Muscle of leg (tissue), 11 donors: Measurements from ENCODE around the gene GDF10. TPM values are rescaled to one million over a fixed set of nuclear protein-coding genes. Genes with fewer than 3 reads are reported as not detected.

ENCODE experiments used
- DNase-seq: peaks from one replicate; pipeline ENCODE4 v3.0.0; 2013
- H3K27ac ChIP-seq: one replicate; pipeline ENCODE4 v1.5.1; 2013; ENCODE audit warnings: mild to moderate bottlenecking, low read length, control low read depth
- H3K27me3 ChIP-seq: one replicate; pipeline ENCODE4 v1.6.1; 2013; ENCODE audit warnings: low read length; ENCODE audit not compliant: control insufficient read depth, insufficient read depth
- H3K36me3 ChIP-seq: one replicate; pipeline ENCODE4 v1.6.1; 2013; ENCODE audit warnings: low read length; ENCODE audit not compliant: control insufficient read depth, insufficient read depth
- H3K4me1 ChIP-seq: one replicate; pipeline ENCODE4 v1.6.1; 2013; ENCODE audit warnings: low read length; ENCODE audit not compliant: control insufficient read depth, insufficient read depth
- H3K4me3 ChIP-seq: one replicate; pipeline ENCODE4 v1.5.1; 2013; ENCODE audit warnings: low read length, control low read depth
- H3K9me3 ChIP-seq: replicated peaks from 2 replicates; pipeline ENCODE4 v1.6.1; 2013; ENCODE audit warnings: low read depth, low read length; ENCODE audit not compliant: control insufficient read depth
- WGBS: methylation state at CpG from one replicate; pipeline ENCODE4 v1.1.5; 2013; ENCODE audit warnings: missing lambda C conversion rate; ENCODE audit not compliant: insufficient coverage; 5-methylcytosine and 5-hydroxymethylcytosine counted together
- polyA plus RNA-seq, 8 donors: library from polyadenylated mRNA; unstranded; fragments of 120-200 nt; gene quantifications; one replicate each; pipeline versions ENCODE4 v1.2.1 to v1.2.3, GENCODE V29; 2013; ENCODE audit warnings: inconsistent platforms in 1 of 8, low replicate concordance in 1 of 8; ENCODE audit not compliant: insufficient read length in 8 of 8, insufficient read depth in 1 of 8
- total RNA-seq: library from RNA; stranded (reverse); fragments of 120-200 nt; gene quantifications from one replicate; pipeline ENCODE4 v1.2.4, GENCODE V29; 2013

The GDF10 gene
- total and polyA plus RNA-seq, 9 donors, result 0.08 to 6.1 (median 0.98) TPM

DNA sequence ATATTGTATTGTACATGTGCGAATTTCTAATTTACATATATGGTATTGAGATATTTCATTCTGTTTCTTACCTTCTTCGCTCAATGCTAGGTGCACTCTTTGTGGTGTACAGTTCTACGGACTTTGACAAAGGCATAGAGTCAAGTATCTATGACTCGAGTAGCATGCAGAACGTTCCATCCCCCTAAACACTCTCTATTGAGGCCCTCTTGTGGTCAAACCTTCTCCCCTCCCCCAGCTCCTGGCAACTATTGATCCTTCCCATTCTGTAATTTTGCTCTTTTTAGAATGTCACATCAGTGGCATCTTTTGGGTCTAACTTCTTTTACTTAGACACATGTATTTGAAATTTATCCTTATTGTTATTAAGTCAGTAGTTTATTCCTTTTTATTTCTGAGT is 30.7 kb upstream of the GDF10 start:
- peaks cover 9% of the 10 kb centered on the region for H3K9me3 ChIP-seq
- 47% methylated on average over 4 of the region's 5 CpGs for WGBS
- H3K36me3 ChIP-seq, result no peaks in the 10 kb centered on the region
- no peak overlapping the region for H3K27ac ChIP-seq
- no peaks in the 10 kb centered on the region for H3K27me3 ChIP-seq
- no peak for DNase-seq
- no peaks in the 10 kb centered on the region for H3K4me1 ChIP-seq
- H3K4me3 ChIP-seq, result no peak overlapping the region

DNA sequence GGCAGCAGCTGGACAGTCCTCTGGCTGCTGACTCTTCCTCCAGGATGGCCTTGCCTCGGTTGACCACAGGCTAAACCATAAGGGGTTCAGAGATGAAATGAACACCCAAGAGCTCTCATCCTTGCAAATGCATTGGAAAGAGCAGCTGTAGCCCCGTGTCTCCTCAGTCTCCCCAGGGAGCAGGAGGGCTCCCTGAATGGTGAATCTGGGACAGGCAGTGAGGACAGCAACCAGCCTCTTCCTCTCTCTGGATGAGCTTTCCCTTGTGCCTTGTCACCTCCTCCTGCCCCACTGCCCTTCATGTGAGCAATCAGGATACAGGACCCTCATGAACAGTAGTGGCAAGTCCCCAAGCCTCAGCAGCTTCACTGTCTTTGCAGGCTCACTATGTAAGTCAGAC is 23.9 kb upstream of the GDF10 start:
- no peak overlapping the region for H3K4me3 ChIP-seq
- no peak overlapping the region for H3K27ac ChIP-seq
- H3K36me3 ChIP-seq, result no peaks in the 10 kb centered on the region
- WGBS, result 43% methylated on average over 1 of the region's 2 CpGs
- H3K4me1 ChIP-seq, result no peaks in the 10 kb centered on the region
- H3K27me3 ChIP-seq, result peaks cover 2% of the 10 kb centered on the region
- no peak for DNase-seq
- H3K9me3 ChIP-seq, result peaks cover 9% of the 10 kb centered on the region

DNA sequence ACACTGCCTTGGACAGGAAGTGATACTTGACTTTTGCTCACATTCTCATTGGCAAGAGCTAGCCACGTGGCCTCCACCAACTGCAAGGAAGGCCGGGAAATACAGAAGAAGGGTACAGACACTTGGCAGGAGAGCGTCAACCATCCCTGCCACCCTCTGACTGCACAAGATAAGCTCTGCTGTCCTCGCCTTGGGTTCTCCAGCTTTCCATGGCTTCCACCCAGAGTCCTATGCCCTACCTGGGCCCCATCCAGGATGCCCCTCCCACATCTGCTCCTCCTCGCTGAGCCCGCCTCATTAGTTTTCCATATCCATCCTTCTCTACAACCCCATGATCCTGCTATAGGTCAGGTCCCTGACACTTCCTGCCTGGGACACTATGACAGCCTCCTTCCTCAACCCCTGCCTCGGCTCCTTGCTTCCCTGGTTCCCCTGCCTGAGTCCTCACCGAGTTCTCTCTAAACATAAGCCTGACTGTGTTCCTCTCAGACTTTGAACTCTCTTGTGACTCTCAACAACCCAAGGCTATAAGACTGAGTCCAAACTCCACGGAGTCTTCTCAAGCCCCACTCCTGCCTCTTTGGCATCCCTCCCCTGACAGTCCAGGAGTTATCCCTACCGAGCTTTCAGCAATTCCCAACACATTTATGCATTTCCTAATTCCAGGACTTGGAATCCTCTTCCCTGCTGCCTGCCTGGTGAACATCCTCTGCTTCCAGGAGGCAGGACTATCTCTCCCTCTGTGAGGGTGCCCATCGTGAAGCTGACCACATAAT is 23.2 kb upstream of the GDF10 start:
- Histone ChIP-seq H3K4me1 (no peaks in the 10 kb centered on the region), H3K36me3 (no peaks in the 10 kb centered on the region), H3K9me3 (peaks cover 9% of the 10 kb centered on the region), H3K4me3 (no peak overlapping the region), H3K27ac (no peak overlapping the region), H3K27me3 (peaks cover 2% of the 10 kb centered on the region)
- 80% methylated on average over 10 of the region's 11 CpGs for WGBS
- DNase-seq, result no peak

DNA sequence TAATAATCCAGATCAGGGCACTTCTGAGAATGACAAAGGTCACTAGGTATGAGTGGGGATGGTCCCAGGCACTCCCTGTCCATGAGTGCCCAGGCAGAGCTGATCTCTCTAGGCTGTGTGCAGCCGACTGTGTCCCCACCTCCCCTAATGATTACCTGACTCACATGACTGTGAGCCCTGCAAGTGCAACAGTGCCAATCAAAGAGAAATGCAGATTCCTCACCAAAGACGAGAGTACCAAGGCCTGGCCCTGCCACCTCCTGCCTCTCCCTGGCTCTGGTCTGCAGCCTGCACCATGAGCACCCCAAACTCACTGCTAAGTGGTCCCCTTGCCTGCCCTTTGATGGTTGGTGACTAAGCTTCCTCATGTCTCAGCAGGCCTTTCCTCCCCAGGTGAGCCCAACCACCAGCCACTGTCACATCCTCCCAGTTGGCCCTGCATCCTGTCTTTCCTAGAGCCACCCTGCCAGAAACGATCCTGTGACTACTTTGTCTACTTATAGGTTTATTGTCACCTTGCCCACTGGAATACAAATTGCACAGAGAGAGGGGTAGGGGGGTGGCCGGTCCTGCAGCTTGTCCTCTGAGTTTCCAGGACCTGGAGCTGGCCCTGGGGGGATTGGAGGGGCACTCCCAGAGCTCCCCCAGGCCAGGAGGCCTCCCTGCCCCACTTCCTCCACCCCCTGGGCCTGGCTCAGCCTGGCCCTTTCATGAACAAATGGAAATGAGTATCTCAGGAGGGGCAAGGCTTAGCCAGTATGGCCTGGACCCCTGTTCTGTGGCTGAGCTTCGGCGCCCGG is 22.4 kb upstream of the GDF10 start:
- no peak overlapping the region for H3K27ac ChIP-seq
- 66% methylated on average over 5 of the region's 7 CpGs for WGBS
- DNase-seq, result no peak
- H3K4me1 ChIP-seq, result no peaks in the 10 kb centered on the region
- H3K9me3 ChIP-seq, result peaks cover 9% of the 10 kb centered on the region
- no peak overlapping the region for H3K4me3 ChIP-seq
- H3K27me3 ChIP-seq, result peaks cover 2% of the 10 kb centered on the region
- H3K36me3 ChIP-seq, result no peaks in the 10 kb centered on the region

DNA sequence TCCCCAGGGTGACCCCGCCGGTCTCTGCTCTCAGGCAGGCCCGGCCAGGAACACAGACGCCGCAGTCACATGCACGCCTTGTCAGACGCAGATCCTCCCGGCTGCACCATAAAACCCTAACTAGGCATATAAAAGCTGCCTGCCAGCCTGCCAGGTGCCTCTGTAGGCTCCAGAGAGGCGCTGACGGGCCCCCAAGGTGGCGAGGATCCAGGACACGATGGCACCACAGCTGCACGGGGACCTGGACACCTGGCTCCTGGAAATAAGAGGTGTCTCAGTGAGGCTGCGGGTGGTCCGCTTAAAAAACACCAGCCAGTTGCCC is 21.9 kb upstream of the GDF10 start:
- H3K4me3 ChIP-seq, result no peak overlapping the region
- DNase-seq, result no peak
- no peaks in the 10 kb centered on the region for H3K36me3 ChIP-seq
- H3K27ac ChIP-seq, result no peak overlapping the region
- peaks cover 2% of the 10 kb centered on the region for H3K27me3 ChIP-seq
- H3K4me1 ChIP-seq, result no peaks in the 10 kb centered on the region
- H3K9me3 ChIP-seq, result peaks cover 5% of the 10 kb centered on the region
- WGBS, result 56% methylated on average over 12 of the region's 15 CpGs

DNA sequence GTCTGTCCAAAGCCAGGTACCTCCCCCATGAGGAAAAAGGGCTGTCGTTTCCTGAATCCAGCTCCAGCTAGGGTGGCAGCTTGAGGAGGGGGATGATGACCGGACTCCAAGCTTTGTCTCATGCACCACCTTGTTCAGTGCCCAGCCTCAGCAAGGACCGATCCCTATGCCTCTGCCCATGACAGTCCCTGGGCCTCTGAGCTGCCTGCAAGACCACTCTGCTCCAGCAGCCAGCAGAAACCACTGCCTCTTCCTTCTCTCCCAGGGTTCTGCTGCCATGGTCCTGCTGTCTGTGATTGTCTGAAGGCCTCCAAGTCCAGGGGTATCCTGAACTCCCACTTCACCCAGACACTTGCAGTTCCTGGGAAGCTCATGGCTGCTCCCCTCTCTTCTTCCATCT is 21.3 kb upstream of the GDF10 start:
- WGBS, result 92% methylated on average over 3 of the region's 3 CpGs
- Histone ChIP-seq H3K27me3 (peaks cover 2% of the 10 kb centered on the region), H3K36me3 (no peaks in the 10 kb centered on the region), H3K9me3 (no peaks in the 10 kb centered on the region), H3K4me3 (no peak overlapping the region), H3K27ac (no peak overlapping the region), H3K4me1 (no peaks in the 10 kb centered on the region)
- no peak for DNase-seq

DNA sequence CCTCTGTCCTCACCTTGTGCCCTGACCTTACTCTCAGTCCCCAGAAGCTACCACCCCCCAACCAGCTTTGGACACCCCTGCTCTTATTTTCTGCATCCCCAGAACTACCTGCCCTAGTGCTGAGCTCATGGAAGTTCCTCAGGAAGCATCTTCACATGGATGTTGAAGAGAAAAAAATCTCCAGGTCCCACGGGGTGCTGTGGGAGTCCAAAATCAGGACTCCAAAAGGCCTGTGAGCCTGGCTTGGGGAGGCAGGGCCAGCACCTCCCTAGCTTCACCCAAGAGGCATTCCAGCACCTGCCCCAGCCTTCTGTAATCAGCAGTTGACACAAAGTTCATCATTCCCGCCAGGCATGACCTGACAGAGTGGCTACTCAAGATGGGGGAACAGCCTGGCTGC is 20.7 kb upstream of the GDF10 start:
- Histone ChIP-seq H3K4me3 (no peak overlapping the region), H3K36me3 (no peaks in the 10 kb centered on the region), H3K27ac (no peak overlapping the region), H3K4me1 (no peaks in the 10 kb centered on the region), H3K27me3 (peaks cover 2% of the 10 kb centered on the region), H3K9me3 (no peaks in the 10 kb centered on the region)
- DNase-seq, result no peak
- 100% methylated on average over 1 of the region's 2 CpGs for WGBS

DNA sequence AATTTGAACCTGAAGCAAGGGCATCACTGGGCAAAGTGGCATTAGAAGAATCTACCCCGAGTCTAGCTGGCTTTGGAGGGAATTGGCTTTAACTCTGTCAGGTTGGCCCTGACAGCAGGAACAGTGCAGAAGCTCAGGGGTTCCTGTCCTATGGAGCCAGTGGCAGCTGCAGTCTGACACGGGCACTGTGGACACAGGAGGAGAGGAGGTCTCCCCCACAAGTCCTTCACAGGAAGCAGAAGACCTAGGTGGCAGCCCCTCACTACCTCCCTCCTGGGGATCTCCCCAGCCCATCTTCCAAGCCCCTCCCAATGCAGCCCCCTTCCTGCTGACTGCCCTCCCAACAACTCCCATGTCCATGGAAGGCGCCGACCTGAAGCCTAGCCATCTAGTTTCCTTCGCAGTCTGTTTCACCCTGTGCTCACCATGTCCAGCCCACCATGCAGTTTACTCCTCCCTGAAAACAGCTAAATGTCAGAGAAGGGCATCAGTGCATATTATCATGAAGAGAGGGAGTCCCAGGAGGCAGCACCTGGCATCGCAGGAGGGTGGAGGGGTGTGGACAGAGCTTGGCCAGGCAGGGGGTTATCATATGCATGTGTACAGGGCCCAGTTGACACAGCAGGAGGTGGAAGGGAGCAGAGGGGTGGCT is 17.9 kb upstream of the GDF10 start:
- DNase-seq, result no peak
- no peak overlapping the region for H3K27ac ChIP-seq
- WGBS, result 67% methylated on average over 3 of the region's 6 CpGs
- no peaks in the 10 kb centered on the region for H3K4me1 ChIP-seq
- peaks cover 5% of the 10 kb centered on the region for H3K27me3 ChIP-seq
- no peaks in the 10 kb centered on the region for H3K36me3 ChIP-seq
- H3K9me3 ChIP-seq, result no peaks in the 10 kb centered on the region
- no peak overlapping the region for H3K4me3 ChIP-seq

DNA sequence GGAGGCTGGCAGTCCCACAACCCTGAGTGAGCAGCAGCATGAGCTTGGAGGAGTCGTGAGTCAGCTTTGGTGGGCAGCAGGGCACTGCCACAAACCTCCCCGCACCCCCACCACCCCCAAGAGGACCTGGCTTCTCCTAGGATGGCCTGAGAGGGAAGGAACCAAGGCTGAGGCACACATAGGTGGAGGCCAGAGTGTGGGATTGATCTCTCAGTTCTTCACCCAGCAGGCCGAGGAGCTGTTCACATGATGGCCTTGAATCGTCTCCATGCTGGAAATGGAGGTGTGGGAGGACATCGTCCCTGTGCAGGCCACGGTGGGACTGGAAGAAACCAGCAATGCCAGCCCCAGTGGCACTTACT is 17.4 kb upstream of the GDF10 start:
- H3K27me3 ChIP-seq, result peaks cover 7% of the 10 kb centered on the region
- H3K27ac ChIP-seq, result no peak overlapping the region
- no peak overlapping the region for H3K4me3 ChIP-seq
- no peaks in the 10 kb centered on the region for H3K36me3 ChIP-seq
- H3K9me3 ChIP-seq, result no peaks in the 10 kb centered on the region
- WGBS, result 91% methylated on average over 4 of the region's 6 CpGs
- H3K4me1 ChIP-seq, result no peaks in the 10 kb centered on the region
- no peak for DNase-seq

DNA sequence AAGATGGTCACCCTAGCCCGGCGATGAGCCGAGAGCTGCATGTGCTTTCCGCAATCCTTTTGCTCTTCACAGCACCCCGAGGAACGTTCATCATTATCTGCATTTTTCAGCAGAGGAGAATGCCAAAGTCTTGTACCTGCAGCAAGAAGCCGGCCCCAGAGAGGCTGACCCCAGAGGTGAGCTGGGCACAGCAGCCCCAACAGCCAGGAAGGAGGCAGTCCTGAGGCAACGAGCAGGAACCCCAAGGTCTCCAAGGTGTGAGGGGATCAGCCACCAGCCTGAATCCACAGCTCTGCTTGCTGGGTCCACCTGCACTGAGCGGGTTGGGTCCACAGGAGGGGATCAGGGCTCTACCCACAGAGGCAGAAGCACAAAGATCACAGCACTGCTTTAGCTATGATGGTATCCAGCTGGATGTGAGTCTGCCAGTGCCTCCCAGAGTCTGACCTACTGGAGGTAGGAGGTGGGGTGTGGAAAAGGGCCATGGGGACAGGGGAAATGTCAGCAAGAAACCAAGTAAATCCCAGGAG is 16.8 kb upstream of the GDF10 start:
- Histone ChIP-seq H3K4me3 (no peak overlapping the region), H3K27me3 (peaks cover 8% of the 10 kb centered on the region), H3K9me3 (no peaks in the 10 kb centered on the region), H3K27ac (no peak overlapping the region), H3K4me1 (no peaks in the 10 kb centered on the region), H3K36me3 (no peaks in the 10 kb centered on the region)
- 70% methylated on average over 9 of the region's 9 CpGs for WGBS
- DNase-seq, result no peak
